Measurements from ENCODE around the gene HIGD1A.

Gene HIGD1A

GRCh38 chr3:42755681-42756578, 48.4 kb downstream of the HIGD1A start:
- no peak for DNase-seq (ENCODE audit: low read depth)

DNA sequence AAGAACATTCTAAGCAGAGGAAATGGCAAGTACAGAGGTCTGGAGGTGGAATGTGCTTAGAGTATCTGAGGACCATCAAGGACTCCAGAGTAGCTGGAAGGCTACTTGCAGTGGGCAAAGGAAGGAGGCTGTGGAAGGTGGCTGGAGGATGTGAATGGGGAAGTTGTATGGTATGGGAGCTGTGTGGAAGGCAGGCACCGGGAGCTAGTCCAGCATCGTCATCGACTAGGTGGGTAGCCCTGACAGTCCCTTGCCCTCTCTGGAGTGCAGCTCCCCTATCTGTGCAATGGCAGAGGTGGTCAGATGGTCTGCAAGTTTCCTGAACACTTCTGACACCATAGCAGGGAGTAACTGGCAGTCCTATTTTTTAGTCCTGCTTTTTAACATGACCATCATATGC, 50.5 kb downstream of the HIGD1A start:
- DNase-seq (ENCODE audit: low read depth), result no peak

DNA sequence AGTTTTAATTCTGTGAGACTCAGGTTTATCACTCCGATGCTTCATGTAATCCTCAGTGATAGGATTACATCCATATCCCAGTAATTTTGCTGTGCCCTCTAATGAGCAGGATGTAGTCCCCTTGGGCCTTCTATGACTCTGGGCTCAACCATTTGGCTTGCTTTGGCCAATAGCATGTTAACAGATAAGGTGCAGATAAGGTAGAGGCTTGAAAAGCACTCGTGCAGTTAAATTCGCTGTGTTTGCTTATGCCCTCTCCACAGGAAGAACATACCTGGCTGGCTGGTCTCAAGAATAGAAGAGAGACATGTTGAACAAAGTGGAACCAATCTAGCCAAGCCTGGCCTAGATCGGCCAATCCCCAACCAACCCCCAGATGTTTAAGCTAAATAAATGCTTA, 51.3 kb downstream of the HIGD1A start:
- no peak for DNase-seq (ENCODE audit: low read depth)

GRCh38 chr3:42752441-42752840, 51.8 kb downstream of the HIGD1A start:
- DNase-seq (ENCODE audit: low read depth), result no peak

GRCh38 chr3:42751609-42752008, 52.7 kb downstream of the HIGD1A start:
- DNase-seq (ENCODE audit: low read depth), result no peak

DNA sequence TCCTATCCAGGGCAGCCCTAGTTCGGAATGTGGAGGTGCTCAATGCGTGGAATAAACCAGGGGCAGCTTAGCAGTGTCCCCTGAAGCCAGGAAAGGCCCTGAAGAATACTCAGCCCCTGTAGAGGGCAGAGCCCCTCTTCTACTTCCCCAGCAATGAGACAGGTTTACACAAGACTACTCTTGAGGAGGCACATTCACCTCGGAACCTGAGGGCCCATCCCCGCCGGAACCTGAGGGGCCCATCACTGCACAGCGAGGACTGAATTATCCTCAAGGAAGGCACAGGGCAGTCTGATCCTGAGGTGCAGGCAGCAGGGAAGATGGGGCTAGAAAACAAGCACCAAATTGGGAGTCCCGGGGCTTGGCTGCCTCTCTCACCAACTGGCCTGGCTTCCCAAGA, 53.5 kb downstream of the HIGD1A start:
- DNase-seq (ENCODE audit: low read depth), result no peak

DNA sequence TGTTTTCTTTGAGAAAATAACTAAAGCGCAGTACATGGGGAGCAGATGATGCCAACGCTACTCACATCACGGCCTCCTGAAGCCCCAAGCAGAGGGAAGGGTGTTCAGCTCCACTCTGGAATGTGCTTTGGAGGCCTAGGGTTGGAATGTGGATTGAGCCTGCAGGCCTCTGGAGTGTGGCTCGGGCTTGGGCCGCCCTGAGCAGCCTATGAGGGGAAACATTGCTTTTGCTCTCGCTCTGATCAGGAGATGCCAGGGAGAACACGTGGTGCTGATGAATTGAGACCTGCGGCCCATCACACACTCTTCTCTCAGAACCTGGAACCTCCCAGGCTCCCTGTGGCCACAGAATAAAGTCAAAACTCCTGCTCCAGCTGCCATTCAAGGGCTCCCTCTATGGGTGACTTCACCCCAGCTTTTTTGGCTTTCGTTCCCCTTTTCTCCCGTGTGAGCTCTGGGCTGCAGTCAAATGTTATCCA, 54.5 kb downstream of the HIGD1A start:
- DNase-seq (ENCODE audit: low read depth), result no peak

DNA sequence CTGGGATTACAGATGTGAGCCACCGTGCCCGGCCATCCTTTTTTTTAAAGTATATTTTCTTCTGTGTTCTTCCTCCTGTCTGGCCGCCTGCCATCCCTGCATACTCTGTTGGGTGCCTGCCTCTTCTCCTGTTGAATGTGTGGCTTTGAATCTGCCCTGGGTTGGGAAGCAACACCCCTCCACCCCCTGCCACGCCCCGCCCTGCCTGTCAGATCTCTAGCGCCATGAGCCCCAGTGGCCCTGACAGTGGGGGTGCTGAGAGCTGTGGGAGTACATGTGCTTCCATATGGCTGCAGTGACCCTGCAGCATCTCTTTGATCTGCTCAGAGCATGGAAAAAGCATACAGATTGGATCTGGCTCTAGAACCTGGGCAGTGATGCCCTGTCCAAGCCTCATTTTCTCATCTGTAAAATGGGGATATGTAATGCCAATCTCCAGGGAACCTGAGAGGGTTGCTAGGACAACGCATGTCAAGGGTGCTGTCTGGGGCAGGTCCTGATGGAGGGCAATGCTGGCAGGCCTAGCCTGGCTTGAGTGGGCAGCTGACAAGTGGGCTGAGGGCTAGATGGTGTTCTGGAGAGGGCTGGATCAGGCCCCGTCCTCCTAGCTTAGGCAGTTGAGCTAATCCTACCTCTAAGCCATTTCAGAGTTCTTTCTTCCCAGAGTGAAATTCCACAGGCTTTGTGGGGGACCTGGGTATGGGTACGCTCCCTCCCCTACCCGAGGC, 55.1 kb downstream of the HIGD1A start:
- no peak for DNase-seq (ENCODE audit: low read depth)

DNA sequence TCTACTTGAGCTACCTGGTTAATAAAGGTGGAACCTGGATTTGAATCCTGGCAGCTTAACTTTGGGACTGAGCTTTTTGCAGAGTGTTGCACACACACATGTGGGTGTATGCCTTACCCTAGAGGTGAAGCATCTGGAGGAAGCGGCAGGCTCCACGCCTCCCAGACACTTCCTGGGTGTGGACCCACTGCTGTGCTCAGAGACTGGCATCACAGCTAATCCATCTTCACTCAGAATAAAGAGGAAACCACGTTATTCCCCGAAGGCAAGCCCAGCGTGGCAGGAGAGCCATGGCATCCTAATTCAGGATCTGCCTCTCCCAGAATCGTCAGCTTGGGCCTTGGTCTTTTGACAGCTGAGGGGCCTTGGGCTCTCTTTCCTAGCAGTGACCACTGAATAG, 56.7 kb downstream of the HIGD1A start:
- no peak for DNase-seq (ENCODE audit: low read depth)

DNA sequence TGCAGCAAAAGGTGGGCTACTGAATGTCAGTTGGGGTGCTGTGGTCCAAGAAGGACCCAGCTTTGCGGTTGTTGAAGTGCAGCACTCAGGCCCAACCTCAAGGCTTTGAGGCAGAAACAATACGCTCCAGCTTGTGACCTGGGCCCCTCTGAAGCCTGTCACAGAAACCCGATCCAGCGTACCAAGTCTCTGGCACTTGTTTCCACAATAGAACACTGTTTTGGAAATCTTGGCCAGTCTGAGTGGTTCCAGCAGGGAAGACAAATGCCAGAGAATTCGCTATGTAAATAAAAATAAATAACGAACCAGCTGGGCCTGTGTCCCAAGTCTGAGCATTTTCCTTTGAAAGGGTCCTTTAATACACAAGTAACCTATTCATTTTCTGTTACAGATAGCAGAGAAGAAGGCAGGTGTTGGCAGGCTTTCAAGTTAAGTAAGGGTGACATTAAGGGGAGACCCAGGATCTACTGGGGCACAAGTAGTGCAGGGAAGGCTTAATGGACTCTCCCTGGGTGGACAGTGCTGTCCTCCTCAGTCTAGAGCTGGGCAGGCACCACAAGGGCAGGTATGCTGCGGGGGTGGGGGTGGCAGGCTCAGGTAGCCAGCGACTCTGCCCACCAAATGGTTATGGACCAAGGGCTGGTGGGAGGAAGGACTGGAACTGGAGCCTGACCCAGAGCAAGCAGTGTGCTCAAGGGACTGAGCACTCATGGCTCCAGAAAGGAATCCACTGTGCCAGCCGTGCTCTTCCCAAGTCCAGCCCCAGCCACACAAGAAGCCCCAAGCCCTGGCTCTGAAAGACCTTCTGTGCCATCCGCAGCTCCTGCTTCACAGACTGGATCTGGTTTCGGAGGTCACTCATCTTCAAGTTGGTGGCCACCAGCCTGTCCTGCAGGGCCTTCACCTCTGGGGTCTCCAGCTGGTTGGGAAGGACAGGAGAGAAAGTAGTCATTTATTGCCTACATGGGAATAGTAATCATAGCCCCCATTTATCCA, 57.5 kb downstream of the HIGD1A start:
- DNase-seq (ENCODE audit: low read depth), result no peak

GRCh38 chr3:42745776-42746454, 58.4 kb downstream of the HIGD1A start:
- no peak for DNase-seq (ENCODE audit: low read depth)

DNA sequence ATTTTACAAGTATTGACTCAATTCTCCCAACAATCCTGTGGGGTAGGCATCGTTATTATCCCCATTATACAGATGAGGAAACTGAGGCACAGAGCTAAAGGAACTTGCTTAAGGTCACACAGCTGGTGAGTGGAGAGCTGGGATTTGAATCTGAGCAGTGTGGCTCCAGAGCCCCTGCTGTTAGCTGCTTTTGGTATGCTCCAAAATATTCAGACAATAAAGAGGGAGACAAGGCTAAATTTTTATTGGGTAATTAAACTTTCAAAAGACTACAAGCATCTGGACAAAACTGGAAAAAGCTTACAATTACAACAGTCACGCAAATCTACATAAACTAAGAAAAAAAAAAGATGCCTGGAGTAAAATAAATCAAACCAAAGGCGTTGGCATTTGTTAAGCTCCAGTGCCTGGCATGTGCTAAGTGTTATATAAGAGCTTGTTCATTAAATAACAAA, 59.0 kb downstream of the HIGD1A start:
- no peak for DNase-seq (ENCODE audit: low read depth)

GRCh38 chr3:42743204-42743995, 60.9 kb downstream of the HIGD1A start:
- no peak for DNase-seq (ENCODE audit: low read depth)

GRCh38 chr3:42742688-42743087, 61.6 kb downstream of the HIGD1A start:
- DNase-seq (ENCODE audit: low read depth), result no peak

DNA sequence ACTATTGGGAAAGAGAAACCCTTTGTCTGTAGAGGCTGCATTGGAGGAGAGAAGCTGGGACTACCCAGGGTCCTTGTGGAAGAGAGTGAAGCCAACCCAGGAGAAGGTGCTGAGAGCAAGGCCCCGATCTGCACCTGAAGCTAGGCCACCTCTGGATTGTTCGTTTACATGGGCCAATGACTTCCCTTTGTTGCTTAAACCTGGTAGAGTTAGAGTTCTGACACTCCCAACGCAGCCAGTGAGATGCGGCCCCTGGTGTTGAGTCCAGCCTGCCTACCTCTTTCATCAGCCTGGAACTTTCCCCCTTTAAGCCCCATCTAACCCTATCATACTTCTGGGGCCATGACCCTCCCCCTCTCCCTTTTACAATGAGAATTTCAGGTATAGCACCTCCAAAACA, 62.0 kb downstream of the HIGD1A start:
- no peak for DNase-seq (ENCODE audit: low read depth)

DNA sequence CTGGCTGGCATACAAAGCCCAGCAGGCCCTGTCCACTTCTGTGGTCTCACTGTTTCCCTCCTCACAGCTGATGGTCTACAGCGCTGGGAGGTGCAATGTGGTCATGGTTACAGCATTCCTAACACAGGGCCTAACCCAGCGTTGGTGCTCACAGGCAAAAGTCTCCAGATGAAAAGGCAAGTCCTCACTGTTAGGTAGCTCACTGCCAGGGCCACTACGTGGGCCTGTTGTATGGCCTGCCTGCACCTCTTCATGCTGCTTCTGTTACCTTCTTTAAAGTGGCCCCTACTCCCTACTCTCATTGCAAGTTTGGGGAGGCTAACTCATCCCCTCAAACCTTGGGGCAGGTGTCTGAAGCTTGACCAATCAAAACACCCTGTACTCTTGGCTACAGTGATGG, 62.5 kb downstream of the HIGD1A start:
- DNase-seq (ENCODE audit: low read depth), result no peak

GRCh38 chr3:42739401-42740158, 64.7 kb downstream of the HIGD1A start:
- no peak for DNase-seq (ENCODE audit: low read depth)

DNA sequence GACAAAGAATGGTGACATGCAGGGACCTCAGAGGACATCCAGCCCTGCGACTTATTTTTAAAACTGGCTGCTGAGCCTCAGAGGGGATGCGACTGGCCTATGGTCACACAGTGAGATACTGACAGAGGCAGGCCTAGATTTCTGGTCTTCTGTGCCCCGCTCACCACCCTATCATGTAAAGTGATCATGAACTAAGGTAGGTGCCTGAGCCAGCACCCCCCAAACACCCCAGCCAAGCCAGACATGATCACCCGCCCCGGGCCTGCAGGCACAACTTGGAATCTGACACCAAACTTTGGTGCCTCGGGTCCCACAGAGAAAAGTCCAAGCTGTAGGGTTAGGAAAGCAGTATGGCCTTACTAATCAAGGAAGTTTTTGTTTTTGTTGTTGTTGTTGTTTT, 67.8 kb downstream of the HIGD1A start:
- no peak for DNase-seq (ENCODE audit: low read depth)

DNA sequence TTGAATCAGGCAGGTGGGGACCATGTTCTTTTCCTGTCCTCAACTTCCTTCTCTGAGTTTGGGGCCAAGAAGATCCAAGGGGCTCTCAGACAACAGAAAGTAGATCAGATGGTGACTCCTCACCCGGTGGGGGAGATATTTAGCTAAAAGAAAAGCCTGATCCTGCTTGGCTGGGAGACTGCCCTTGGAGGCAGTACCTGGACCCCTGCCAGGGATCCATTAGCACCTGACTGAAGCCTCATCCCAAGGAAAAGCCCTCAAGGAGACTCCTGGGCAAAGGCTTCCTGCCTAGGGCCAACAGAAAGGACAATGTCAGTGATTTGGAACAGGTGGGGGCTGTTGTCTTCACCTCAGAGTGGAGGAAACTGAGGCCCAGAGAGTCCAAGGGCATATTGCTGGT, 68.2 kb downstream of the HIGD1A start:
- no peak for DNase-seq (ENCODE audit: low read depth)

- DNase-seq (ENCODE audit: low read depth), result no peak
Observed at GRCh38 chr3:42735615-42736014, 68.7 kb downstream of the HIGD1A start.
